ENCODE data around the gene ITGB8. TPM values are rescaled to one million over a fixed set of nuclear protein-coding genes. Genes with fewer than 3 reads are reported as not detected.
"Not testable (repeated sequence)": the region's sequence is repeated elsewhere in the genome, so short reads cannot be mapped to it uniquely, and the experiment has no call there.

ITGB8 gene
- total RNA-seq, 1 experiment from 2014 or later: 2.4 TPM

DNA sequence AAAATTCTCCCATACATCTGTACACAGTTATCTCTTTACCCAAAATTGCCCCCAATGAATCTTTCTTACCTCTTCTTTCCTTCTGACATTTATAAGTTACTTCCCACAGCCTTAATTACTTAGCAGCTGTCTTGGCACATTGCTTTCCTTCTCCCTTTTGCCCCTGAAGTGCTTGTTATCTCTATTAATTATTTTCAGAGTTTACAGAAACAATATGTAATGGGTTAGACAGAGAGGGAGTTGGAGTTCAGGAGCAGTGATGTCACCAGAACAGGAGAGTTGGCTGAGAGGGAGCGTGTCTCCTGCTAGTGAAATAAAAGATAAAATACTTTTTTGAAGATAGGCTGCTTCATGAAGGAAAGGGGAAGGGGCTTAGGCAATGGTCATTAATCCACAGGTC lies 57.4 kb downstream of the ITGB8 start:
- ATAC-seq (no peak), DNase-seq (ENCODE audit: low read depth, low spot score) (no peak)
- TF ChIP-seq POLR2AphosphoS5 (IDR thresholded peaks at IDR 0.05; ENCODE audit: low read depth, low read length): no peak
- no peak for TF ChIP-seq ZFX (IDR thresholded peaks at IDR 0.05)
- no peak for TF ChIP-seq YY1 (IDR thresholded peaks at IDR 0.05; ENCODE audit: extremely low read depth, insufficient replicate concordance, low read depth, low read length)
- no peak for TF ChIP-seq CBX3 (IDR thresholded peaks at IDR 0.05; ENCODE audit: low read depth)
- TF ChIP-seq EZH2phosphoT487 (IDR thresholded peaks at IDR 0.05; ENCODE audit: borderline replicate concordance): no peak
- TF ChIP-seq ZNF274 (IDR thresholded peaks at IDR 0.05; ENCODE audit: low read depth, low read length): no peak
- H3K9ac ChIP-seq (ENCODE audit: low read length): no peak overlapping the region
- H2AFZ ChIP-seq (ENCODE audit: low read depth, low read length, poor library complexity, severe bottlenecking): no peak overlapping the region
- ChIA-PET RAD21 (ENCODE audit: low non-redundant PET in 1 of 2, low total read pairs in 2 of 2, uncharacterized antibody in 2 of 2, unreplicated experiment in 2 of 2) (no interaction called here), CTCF (no interaction called here), POLR2A (no interaction called here)
- H3K27ac ChIP-seq (ENCODE audit: low read depth, low read length): no peak overlapping the region
- peaks cover 0 to 6% of the 10 kb centered on the region in 2 experiments; a peak in 1 of 4 replicates for H3K4me1 ChIP-seq (ENCODE audit: control insufficient read depth in 1 of 2, insufficient read depth in 2 of 2, low read length in 2 of 2)
- H3K79me2 ChIP-seq (ENCODE audit: insufficient read depth, low read length): no peaks in the 10 kb centered on the region
- H4K20me1 ChIP-seq (ENCODE audit: insufficient read depth): no peaks in the 10 kb centered on the region
- BruUV-seq (replicated peaks): no TSS peak
- H3K4me2 ChIP-seq (ENCODE audit: low read length): no peak overlapping the region
- no peak overlapping the region for H3K4me3 ChIP-seq (replicated peaks in 1 of 2; ENCODE audit: low read depth in 1 of 2, low read length in 2 of 2)
- H3K9me3 ChIP-seq (ENCODE audit: control insufficient read depth in 1 of 2, insufficient read depth in 1 of 2, low read depth in 1 of 2, low read length in 2 of 2): no peaks in the 10 kb centered on the region
- intact Hi-C loops (cut with micrococcal nuclease): no loop called here
- no peaks in the 10 kb centered on the region for H3K36me3 ChIP-seq (ENCODE audit: control insufficient read depth in 1 of 2, insufficient read depth in 2 of 2, low read length in 2 of 2)
- H3K27me3 ChIP-seq (ENCODE audit: insufficient read depth, low read length): no peaks in the 10 kb centered on the region
- H3K9me2 ChIP-seq (ENCODE audit: insufficient read depth): no peaks in the 10 kb centered on the region

- CTCF ChIA-PET: interaction anchor here (1.6 kb wide), 1 partner anchor 13 kb away, joined by 3 read pairs; no protein-coding TSS in a partner anchor
- H3K9me2 ChIP-seq (ENCODE audit: insufficient read depth); ATAC-seq; intact Hi-C loops (cut with micrococcal nuclease); H2AFZ ChIP-seq (ENCODE audit: low read depth, low read length, poor library complexity, severe bottlenecking); H3K36me3 ChIP-seq (ENCODE audit: control insufficient read depth in 1 of 2, insufficient read depth in 2 of 2, low read length in 2 of 2); RAD21 ChIA-PET (ENCODE audit: low non-redundant PET in 1 of 2, low total read pairs in 2 of 2, uncharacterized antibody in 2 of 2, unreplicated experiment in 2 of 2); H3K4me2 ChIP-seq (ENCODE audit: low read length); H3K9ac ChIP-seq (ENCODE audit: low read length); H3K9me3 ChIP-seq (ENCODE audit: control insufficient read depth in 1 of 2, insufficient read depth in 1 of 2, low read depth in 1 of 2, low read length in 2 of 2); POLR2A ChIA-PET; DNase-seq (ENCODE audit: low read depth, low spot score); BruUV-seq (replicated peaks); H3K4me1 ChIP-seq (ENCODE audit: control insufficient read depth in 1 of 2, insufficient read depth in 2 of 2, low read length in 2 of 2); H3K4me3 ChIP-seq (replicated peaks in 1 of 2; ENCODE audit: low read depth in 1 of 2, low read length in 2 of 2); H4K20me1 ChIP-seq (ENCODE audit: insufficient read depth); H3K79me2 ChIP-seq (ENCODE audit: insufficient read depth, low read length); H3K27me3 ChIP-seq (ENCODE audit: insufficient read depth, low read length); H3K27ac ChIP-seq (ENCODE audit: low read depth, low read length): not testable (repeated sequence)
These were observed 58.5 kb downstream of the ITGB8 start for GRCh38 chr7:20389192-20389591.
